Lower leg skin (tissue), 3 donors: ENCODE results near the gene GPR161.

ENCODE experiments used
- POLR2A ChIP-seq, 2 donors: fragments of 450-650 bp; IDR thresholded peaks; one replicate each; pipeline ENCODE4 v1.6.1; 2016 to 2017; ENCODE audit warnings: antibody characterized with exemption in 2 of 2, mild to moderate bottlenecking in 1 of 2, moderate library complexity in 1 of 2
- TF ChIP-seq, protein P1 (sequence below), 3 donors: fragments of 450-650 bp; IDR thresholded peaks; one replicate each; pipeline ENCODE4 v1.5.1; 2016; ENCODE audit warnings: antibody characterized with exemption in 3 of 3, mild to moderate bottlenecking in 3 of 3, moderate library complexity in 2 of 3

DNA sequence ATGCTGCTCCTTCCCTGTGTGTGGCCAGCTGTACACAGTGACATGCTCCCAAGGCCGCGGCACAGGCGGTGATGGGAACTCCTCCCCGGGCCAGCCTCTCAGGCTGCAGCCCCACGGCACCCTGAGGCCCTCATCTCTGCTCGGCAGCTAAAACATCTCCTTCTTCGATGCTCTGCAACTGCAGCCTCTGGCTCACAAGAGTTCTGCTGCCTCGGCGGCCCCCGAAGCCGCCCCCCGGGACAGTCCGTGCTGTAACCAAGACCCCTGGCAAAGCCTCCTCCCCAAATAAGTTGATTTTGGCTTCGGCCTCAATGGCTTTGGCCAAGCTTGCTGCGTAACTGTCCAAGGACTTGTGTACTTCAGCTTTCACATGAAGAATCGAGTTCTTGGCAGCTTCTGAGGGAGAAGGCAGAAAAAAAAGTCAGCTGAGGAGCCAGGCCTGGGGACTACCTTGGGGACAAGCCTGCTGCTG, 51.3 kb downstream of the GPR161 start:
- TF ChIP-seq, protein P1, sequence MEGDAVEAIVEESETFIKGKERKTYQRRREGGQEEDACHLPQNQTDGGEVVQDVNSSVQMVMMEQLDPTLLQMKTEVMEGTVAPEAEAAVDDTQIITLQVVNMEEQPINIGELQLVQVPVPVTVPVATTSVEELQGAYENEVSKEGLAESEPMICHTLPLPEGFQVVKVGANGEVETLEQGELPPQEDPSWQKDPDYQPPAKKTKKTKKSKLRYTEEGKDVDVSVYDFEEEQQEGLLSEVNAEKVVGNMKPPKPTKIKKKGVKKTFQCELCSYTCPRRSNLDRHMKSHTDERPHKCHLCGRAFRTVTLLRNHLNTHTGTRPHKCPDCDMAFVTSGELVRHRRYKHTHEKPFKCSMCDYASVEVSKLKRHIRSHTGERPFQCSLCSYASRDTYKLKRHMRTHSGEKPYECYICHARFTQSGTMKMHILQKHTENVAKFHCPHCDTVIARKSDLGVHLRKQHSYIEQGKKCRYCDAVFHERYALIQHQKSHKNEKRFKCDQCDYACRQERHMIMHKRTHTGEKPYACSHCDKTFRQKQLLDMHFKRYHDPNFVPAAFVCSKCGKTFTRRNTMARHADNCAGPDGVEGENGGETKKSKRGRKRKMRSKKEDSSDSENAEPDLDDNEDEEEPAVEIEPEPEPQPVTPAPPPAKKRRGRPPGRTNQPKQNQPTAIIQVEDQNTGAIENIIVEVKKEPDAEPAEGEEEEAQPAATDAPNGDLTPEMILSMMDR (IDR thresholded peaks at IDR 0.05), result no peak
- TF ChIP-seq POLR2A (IDR thresholded peaks at IDR 0.05), result no peak
